ENCODE results near the gene DUSP3. TPM values are rescaled to one million over a fixed set of nuclear protein-coding genes. Genes with fewer than 3 reads are reported as not detected.

The DUSP3 gene
- total RNA-seq, 4 donors from 2014 or later, result 38.6 to 50.1 (median 41.2) TPM

- no peak overlapping the region for H3K4me3 ChIP-seq
- no peaks in the 10 kb centered on the region for H3K27me3 ChIP-seq
- DNase-seq (ENCODE audit: low spot score in 2 of 2), result no peak
- H3K27ac ChIP-seq, result no peak overlapping the region
- WGBS, 2 donors, result 9 to 11% methylated on average over 3 of the region's 3 CpGs
- TF ChIP-seq POLR2A (IDR thresholded peaks at IDR 0.05) (no peak), CTCF (IDR thresholded peaks at IDR 0.05) (no peak), EP300 (IDR thresholded peaks at IDR 0.05) (no peak)
- H3K9me3 ChIP-seq, result peaks cover 0 to 5% (median 0%) of the 10 kb centered on the region in 4 donors
- H3K36me3 ChIP-seq, result no peaks in the 10 kb centered on the region
- no peaks in the 10 kb centered on the region for H3K4me1 ChIP-seq
Measured at GRCh38 chr17:43791589-43791988, 12.8 kb upstream of the DUSP3 start.

- TF ChIP-seq POLR2A (IDR thresholded peaks at IDR 0.05) (no peak), CTCF (IDR thresholded peaks at IDR 0.05) (no peak), EP300 (IDR thresholded peaks at IDR 0.05) (no peak)
- DNase-seq (ENCODE audit: low spot score in 2 of 2), result no peak
- Histone ChIP-seq H3K4me3 (no peak overlapping the region), H3K36me3 (no peaks in the 10 kb centered on the region), H3K27ac (no peak overlapping the region), H3K4me1 (no peaks in the 10 kb centered on the region), H3K9me3 (peaks cover 0 to 5% (median 0%) of the 10 kb centered on the region in 4 donors), H3K27me3 (no peaks in the 10 kb centered on the region)
- 87 to 90% methylated on average over 14 of the region's 14 CpGs for WGBS, 2 donors
Measured at GRCh38 chr17:43790311-43790940, 11.6 kb upstream of the DUSP3 start.

- Histone ChIP-seq H3K4me1 (peaks cover 0 to 2% (median 0%) of the 10 kb centered on the region in 4 donors), H3K27me3 (no peaks in the 10 kb centered on the region), H3K27ac (no peak overlapping the region), H3K36me3 (no peaks in the 10 kb centered on the region), H3K4me3 (no peak overlapping the region), H3K9me3 (no peaks in the 10 kb centered on the region)
- no peak for DNase-seq (ENCODE audit: low spot score in 2 of 2)
- TF ChIP-seq EP300 (IDR thresholded peaks at IDR 0.05) (no peak), POLR2A (IDR thresholded peaks at IDR 0.05) (no peak), CTCF (IDR thresholded peaks at IDR 0.05) (no peak)
- WGBS, 2 donors, result 85 to 96% methylated on average over 1 of the region's 1 CpG
Measured at GRCh38 chr17:43789482-43789881, 10.7 kb upstream of the DUSP3 start.

- no peaks in the 10 kb centered on the region for H3K36me3 ChIP-seq
- no peaks in the 10 kb centered on the region for H3K27me3 ChIP-seq
- no peak for DNase-seq (ENCODE audit: low spot score in 2 of 2)
- H3K27ac ChIP-seq, result no peak overlapping the region
- no peaks in the 10 kb centered on the region for H3K9me3 ChIP-seq
- H3K4me3 ChIP-seq, result no peak overlapping the region
- 81 to 83% methylated on average over 5 of the region's 5 CpGs for WGBS, 2 donors
- H3K4me1 ChIP-seq, result peaks cover 0 to 2% (median 0%) of the 10 kb centered on the region in 4 donors
- TF ChIP-seq EP300 (IDR thresholded peaks at IDR 0.05) (no peak), POLR2A (IDR thresholded peaks at IDR 0.05) (no peak), CTCF (IDR thresholded peaks at IDR 0.05) (no peak)
Measured at GRCh38 chr17:43788540-43788939, 9.8 kb upstream of the DUSP3 start.

- H3K36me3 ChIP-seq, result no peaks in the 10 kb centered on the region
- H3K9me3 ChIP-seq, result no peaks in the 10 kb centered on the region
- DNase-seq (ENCODE audit: low spot score in 2 of 2), result no peak
- TF ChIP-seq EP300 (IDR thresholded peaks at IDR 0.05) (no peak), POLR2A (IDR thresholded peaks at IDR 0.05) (no peak), CTCF (IDR thresholded peaks at IDR 0.05) (no peak)
- H3K27ac ChIP-seq, result no peak overlapping the region
- no peak overlapping the region for H3K4me3 ChIP-seq
- 67 to 70% methylated on average over 2 of the region's 2 CpGs for WGBS, 2 donors
- H3K27me3 ChIP-seq, result no peaks in the 10 kb centered on the region
- H3K4me1 ChIP-seq, result peaks cover 0 to 2% (median 0%) of the 10 kb centered on the region in 4 donors
Measured at GRCh38 chr17:43787728-43788127, 9.0 kb upstream of the DUSP3 start.

Data from tibial nerve (tissue), 4 donors.